OCI-LY3 (cell line): ENCODE data around the gene MS4A4E.
A peak's percentile ranks its signal among the peaks of the same experiment; 100 is the strongest.

Experiments used
- H2AFZ ChIP-seq: fragments of 200-600, 300-600 bp; shearing (Covaris generic); 2 replicates; pipeline ENCODE4 v1.6.0; 2014; ENCODE audit warnings: antibody characterized with exemption, low read depth, low read length
- H3K27ac ChIP-seq: fragments of 200-600, 300-600 bp; sonication (generic); 2 replicates; pipeline ENCODE4 v1.5.1; 2014; ENCODE audit warnings: mild to moderate bottlenecking, low read length, moderate library complexity, mixed read lengths
- H3K27me3 ChIP-seq: fragments of 200-600, 300-600 bp; sonication (generic); 2 replicates; pipeline ENCODE4 v1.6.1; 2014; ENCODE audit warnings: low read depth, low read length, mixed read lengths
- H3K36me3 ChIP-seq: fragments of 200-600, 300-600 bp; sonication (generic); replicated peaks from 2 replicates; pipeline ENCODE3; 2014; ENCODE audit warnings: low read depth, low read length, mixed read lengths
- H3K4me1 ChIP-seq: fragments of 300-600, 200-600 bp; sonication (generic); 2 replicates; pipeline ENCODE4 v1.6.1; 2014; ENCODE audit warnings: low read length, mixed read lengths
- H3K4me2 ChIP-seq: fragments of 200-600, 300-600 bp; sonication (generic); 2 replicates; pipeline ENCODE4 v1.6.1; 2014; ENCODE audit warnings: low read length, mixed read lengths
- H3K4me3 ChIP-seq: fragments of 300-600, 200-600 bp; sonication (generic); 2 replicates; pipeline ENCODE4 v1.5.1; 2014; ENCODE audit warnings: antibody characterized with exemption, mild to moderate bottlenecking, low read length, moderate library complexity
- H3K79me2 ChIP-seq: fragments of 300-600, 200-600 bp; shearing (Covaris generic); 2 replicates; pipeline ENCODE4 v1.6.1; 2014; ENCODE audit warnings: mild to moderate bottlenecking, low read length, mixed read lengths
- H3K9ac ChIP-seq: fragments of 300-600, 200-600 bp; shearing (Covaris generic); 2 replicates; pipeline ENCODE4 v1.6.0; 2014; ENCODE audit warnings: mild to moderate bottlenecking, low read length, moderate library complexity
- H3K9me3 ChIP-seq: fragments of 200-600, 300-600 bp; shearing (Covaris generic); 2 replicates; pipeline ENCODE4 v1.6.1; 2014; ENCODE audit warnings: low read length, mixed read lengths; ENCODE audit not compliant: insufficient read depth
- H4K20me1 ChIP-seq: fragments of 200-600, 300-600 bp; sonication (generic); 2 replicates; pipeline ENCODE4 v1.6.1; 2016; ENCODE audit warnings: low read length, mixed read lengths; ENCODE audit not compliant: insufficient read depth
- EZH2phosphoT487 ChIP-seq: fragments of 200-600 bp; shearing (Covaris generic); IDR thresholded peaks from 2 replicates; pipeline ENCODE4 v1.6.1; 2018; ENCODE audit warnings: antibody characterized with exemption, mixed run types, low read depth
- TF ChIP-seq, protein P1 (sequence below): fragments of 200-600, 300-600 bp; sonication (generic); IDR thresholded peaks from 2 replicates; pipeline ENCODE4 v1.5.1; 2014; ENCODE audit warnings: antibody characterized with exemption, low read length, low read depth

MS4A4E gene

DNA sequence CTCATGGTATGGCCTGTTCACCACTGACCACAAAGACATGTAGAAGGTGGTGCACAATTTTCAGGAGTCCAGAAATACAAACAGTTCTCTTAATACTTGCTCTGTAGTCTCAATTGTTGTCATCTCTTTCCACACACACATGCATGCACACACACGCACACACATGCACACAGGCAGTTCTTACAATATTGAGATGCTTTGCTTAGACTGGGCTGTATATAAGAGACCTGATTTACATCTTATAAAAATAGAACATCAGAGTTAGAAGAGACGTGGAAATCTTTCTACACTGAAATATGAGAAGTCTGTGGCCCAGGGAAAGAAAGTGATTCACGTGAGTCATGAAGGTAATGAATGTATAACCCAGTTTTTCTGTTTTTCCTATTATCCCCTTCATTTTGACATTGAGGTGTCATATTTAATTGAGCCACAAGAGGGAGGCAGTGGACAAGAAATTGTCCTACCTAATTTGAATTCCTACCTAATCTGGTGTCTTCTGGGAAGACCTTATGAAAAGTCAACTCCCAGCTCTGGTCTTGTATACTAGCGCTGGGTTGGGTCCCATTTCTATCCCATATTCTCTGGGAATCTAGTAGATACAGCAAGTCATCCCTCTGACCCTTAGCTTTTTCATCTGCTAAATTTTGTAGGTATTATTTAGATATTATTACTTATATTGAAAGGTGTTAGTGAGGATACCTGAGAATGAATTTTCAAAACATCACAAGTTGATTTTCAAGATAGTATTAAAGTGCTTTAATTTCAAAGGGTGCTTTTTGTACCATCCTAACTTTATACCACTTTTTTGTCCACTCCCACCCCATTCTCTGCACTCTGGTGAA lies 22.7 kb upstream of the MS4A4E start:
- H2AFZ ChIP-seq, result no peak overlapping the region
- peaks cover 9% of the 10 kb centered on the region for H3K9me3 ChIP-seq
- H3K4me2 ChIP-seq, result peak overlapping the region; percentile 18
- no peaks in the 10 kb centered on the region for H3K79me2 ChIP-seq
- no peak overlapping the region for H3K27ac ChIP-seq
- H3K36me3 ChIP-seq, result no peaks in the 10 kb centered on the region
- peaks cover 13% of the 10 kb centered on the region; the same call in 1 of the 2 replicates for H3K27me3 ChIP-seq
- TF ChIP-seq EZH2phosphoT487, result no peak
- TF ChIP-seq, protein P1, sequence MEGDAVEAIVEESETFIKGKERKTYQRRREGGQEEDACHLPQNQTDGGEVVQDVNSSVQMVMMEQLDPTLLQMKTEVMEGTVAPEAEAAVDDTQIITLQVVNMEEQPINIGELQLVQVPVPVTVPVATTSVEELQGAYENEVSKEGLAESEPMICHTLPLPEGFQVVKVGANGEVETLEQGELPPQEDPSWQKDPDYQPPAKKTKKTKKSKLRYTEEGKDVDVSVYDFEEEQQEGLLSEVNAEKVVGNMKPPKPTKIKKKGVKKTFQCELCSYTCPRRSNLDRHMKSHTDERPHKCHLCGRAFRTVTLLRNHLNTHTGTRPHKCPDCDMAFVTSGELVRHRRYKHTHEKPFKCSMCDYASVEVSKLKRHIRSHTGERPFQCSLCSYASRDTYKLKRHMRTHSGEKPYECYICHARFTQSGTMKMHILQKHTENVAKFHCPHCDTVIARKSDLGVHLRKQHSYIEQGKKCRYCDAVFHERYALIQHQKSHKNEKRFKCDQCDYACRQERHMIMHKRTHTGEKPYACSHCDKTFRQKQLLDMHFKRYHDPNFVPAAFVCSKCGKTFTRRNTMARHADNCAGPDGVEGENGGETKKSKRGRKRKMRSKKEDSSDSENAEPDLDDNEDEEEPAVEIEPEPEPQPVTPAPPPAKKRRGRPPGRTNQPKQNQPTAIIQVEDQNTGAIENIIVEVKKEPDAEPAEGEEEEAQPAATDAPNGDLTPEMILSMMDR, result peak; percentile 88
- H3K4me3 ChIP-seq, result no peak overlapping the region
- peaks cover 26% of the 10 kb centered on the region for H3K4me1 ChIP-seq
- no peaks in the 10 kb centered on the region for H4K20me1 ChIP-seq
- no peak overlapping the region for H3K9ac ChIP-seq

GRCh38 chr11:60264644-60265043 lies 21.7 kb upstream of the MS4A4E start:
- Histone ChIP-seq H3K4me1 (peaks cover 26% of the 10 kb centered on the region), H3K36me3 (no peaks in the 10 kb centered on the region), H3K9ac (no peak overlapping the region), H3K27ac (no peak overlapping the region), H3K9me3 (peaks cover 6% of the 10 kb centered on the region), H3K4me3 (no peak overlapping the region), H4K20me1 (no peaks in the 10 kb centered on the region), H3K79me2 (no peaks in the 10 kb centered on the region), H3K4me2 (peak overlapping the region; percentile 10; the same call in 1 of the 2 replicates), H2AFZ (no peak overlapping the region), H3K27me3 (peaks cover 13% of the 10 kb centered on the region; the same call in 1 of the 2 replicates)
- TF ChIP-seq, protein P1, result no peak
- no peak for TF ChIP-seq EZH2phosphoT487

DNA sequence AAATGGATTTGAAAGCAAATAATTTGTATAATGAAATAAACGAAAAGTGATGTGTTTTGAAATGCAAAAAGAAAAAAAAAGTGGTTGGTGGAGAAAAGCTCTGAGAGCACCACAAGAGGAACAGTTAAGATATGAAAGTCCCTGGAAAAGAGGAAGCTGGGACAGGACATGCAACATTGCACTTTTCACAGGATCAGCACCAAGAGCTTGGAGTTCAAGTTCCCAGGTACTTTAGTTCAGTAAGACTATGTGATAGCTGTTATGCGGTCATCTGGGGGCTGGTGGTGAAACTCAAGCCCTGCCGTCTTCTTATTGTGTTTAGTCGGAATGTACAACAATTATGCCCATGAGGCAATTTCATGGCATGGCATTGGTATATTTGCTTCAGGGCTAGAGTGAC lies 20.5 kb upstream of the MS4A4E start:
- Histone ChIP-seq H3K9ac (no peak overlapping the region), H3K27ac (no peak overlapping the region), H3K36me3 (no peaks in the 10 kb centered on the region), H3K27me3 (peaks cover 11% of the 10 kb centered on the region; the same call in 1 of the 2 replicates), H3K4me1 (peaks cover 26% of the 10 kb centered on the region), H2AFZ (no peak overlapping the region), H3K9me3 (peaks cover 6% of the 10 kb centered on the region), H3K4me2 (no peak overlapping the region), H3K4me3 (no peak overlapping the region), H4K20me1 (no peaks in the 10 kb centered on the region), H3K79me2 (no peaks in the 10 kb centered on the region)
- TF ChIP-seq, protein P1, result no peak
- no peak for TF ChIP-seq EZH2phosphoT487

GRCh38 chr11:60261014-60261413 lies 18.1 kb upstream of the MS4A4E start:
- no peaks in the 10 kb centered on the region for H3K79me2 ChIP-seq
- no peaks in the 10 kb centered on the region for H3K36me3 ChIP-seq
- no peaks in the 10 kb centered on the region for H4K20me1 ChIP-seq
- no peak overlapping the region for H3K27ac ChIP-seq
- peaks cover 18% of the 10 kb centered on the region for H3K4me1 ChIP-seq
- peaks cover 13% of the 10 kb centered on the region for H3K9me3 ChIP-seq
- no peak overlapping the region for H3K4me3 ChIP-seq
- no peak overlapping the region for H2AFZ ChIP-seq
- TF ChIP-seq, protein P1, result no peak
- no peak for TF ChIP-seq EZH2phosphoT487
- H3K4me2 ChIP-seq, result no peak overlapping the region
- no peaks in the 10 kb centered on the region for H3K27me3 ChIP-seq
- no peak overlapping the region for H3K9ac ChIP-seq
